Activated CD4-positive, alpha-beta T cell treated with anti-CD3 and anti-CD28 coated beads, Interleukin-2, amount 50 U/mL, for 24 hours (primary cell): ENCODE measurements around the gene TAS1R2.

Experiments used
- DNase-seq, 2 donors: peaks; one replicate each; pipeline ENCODE4 v3.0.0-alpha.2; 2020; ENCODE audit warnings: low read depth in 1 of 2, low spot score in 1 of 2

TAS1R2 gene

GRCh38 chr1:18803151-18803791 is 56.2 kb downstream of the TAS1R2 start:
- no peak for DNase-seq

- no peak for DNase-seq
These were observed 57.2 kb downstream of the TAS1R2 start for GRCh38 chr1:18802231-18802630.

GRCh38 chr1:18800258-18800657 is 59.2 kb downstream of the TAS1R2 start:
- DNase-seq, result no peak

- DNase-seq, result no peak
These were observed 60.0 kb downstream of the TAS1R2 start for GRCh38 chr1:18799454-18799853.

GRCh38 chr1:18798946-18799345 is 60.5 kb downstream of the TAS1R2 start:
- no peak for DNase-seq

GRCh38 chr1:18798533-18798932 is 60.9 kb downstream of the TAS1R2 start:
- DNase-seq, result no peak

GRCh38 chr1:18796950-18797349 is 62.5 kb downstream of the TAS1R2 start:
- DNase-seq, result no peak

- no peak for DNase-seq
These were observed 64.3 kb downstream of the TAS1R2 start for GRCh38 chr1:18795002-18795689.

- no peak for DNase-seq
These were observed 64.9 kb downstream of the TAS1R2 start for GRCh38 chr1:18794561-18794960.

- no peak for DNase-seq
These were observed 65.4 kb downstream of the TAS1R2 start for GRCh38 chr1:18794051-18794450.

GRCh38 chr1:18793164-18793563 is 66.3 kb downstream of the TAS1R2 start:
- DNase-seq, result no peak

GRCh38 chr1:18792747-18793146 is 66.7 kb downstream of the TAS1R2 start:
- no peak for DNase-seq
